GM12878 (cell line): Measurements from ENCODE around the gene MRPL28. TPM values are rescaled to one million over a fixed set of nuclear protein-coding genes. Genes with fewer than 3 reads are reported as not detected.

Source experiments
- ATAC-seq: fragments of 200-7000 bp; cut with Tn5 transposase; 3 replicates; pipeline ENCODE4 v1.9.1; 2020; ENCODE audit warnings: mild to moderate bottlenecking, moderate library complexity
- BruUV-seq: library from RNA; stranded (reverse); fragments of 400-500 nt; replicated peaks from 2 replicates; lab custom pipeline; 2021; lab: Mats Ljungman, UMichigan
- CTCF ChIA-PET: fragments of 300-600 bp; sonication (Branson Sonifier 250); formaldehyde crosslinking; extraction: SDS; loops from one replicate; lab custom pipeline; 2021; ENCODE audit warnings: inconsistent platforms; lab: Yijun Ruan, JAX
- POLR2A ChIA-PET: fragments of 350-600 bp; formaldehyde crosslinking; extraction: SDS; loops from one replicate; lab custom pipeline; 2021; ENCODE audit warnings: inconsistent platforms; lab: Charles Lee
- RAD21 ChIA-PET: fragments of 300-600 bp; sonication (Branson Sonifier 250); formaldehyde crosslinking; loops from one replicate; lab custom pipeline; 2023; ENCODE audit warnings: antibody characterized with exemption; ENCODE audit not compliant: unreplicated experiment; lab: Charles Lee
- SMC1A ChIA-PET: fragments of 300-600 bp; sonication (Branson Sonifier 250); formaldehyde crosslinking; loops from one replicate; lab custom pipeline; 2023; ENCODE audit not compliant: unreplicated experiment, uncharacterized antibody; lab: Charles Lee
- DNase-seq: peaks from one replicate; pipeline ENCODE4 v3.0.0-alpha.2; 2011; ENCODE audit warnings: low read depth, low spot score
- FAIRE-seq: peaks from 3 replicates; lab custom pipeline; 2011; peaks lifted over from hg19 to GRCh38; lab: Jason Lieb, UNC
- H2AFZ ChIP-seq: 2 replicates; pipeline ENCODE4 v1.6.0; 2011; ENCODE audit warnings: low read depth, low read length, control low read depth; ENCODE audit not compliant: control insufficient read depth
- H3K27ac ChIP-seq: 2 replicates; pipeline ENCODE4 v1.5.1; 2011; ENCODE audit warnings: control low read depth; ENCODE audit not compliant: control insufficient read depth, insufficient read depth
- H3K27me3 ChIP-seq, 2 experiments: replicated peaks in 1 of 2; 2 replicates each; pipeline versions ENCODE4 v1.6.0 to v1.6.1; 2011; ENCODE audit warnings: low read length in 1 of 2; ENCODE audit not compliant: control insufficient read depth in 2 of 2, insufficient read depth in 2 of 2
- H3K36me3 ChIP-seq, 2 experiments: 2 replicates each; pipeline ENCODE4 v1.5.1; 2011; ENCODE audit warnings: low read length in 1 of 2; ENCODE audit not compliant: control insufficient read depth in 2 of 2, insufficient read depth in 2 of 2
- H3K4me1 ChIP-seq: 2 replicates; pipeline ENCODE4 v1.6.1; 2011; ENCODE audit warnings: mild to moderate bottlenecking, low read length, moderate library complexity, mixed read lengths; ENCODE audit not compliant: control insufficient read depth, insufficient read depth
- H3K4me2 ChIP-seq: 2 replicates; pipeline ENCODE4 v1.6.0; 2011; ENCODE audit warnings: control low read depth; ENCODE audit not compliant: control insufficient read depth, insufficient read depth
- H3K4me3 ChIP-seq: fragments of 200-600 bp; sonication (generic); 2 replicates; pipeline ENCODE4 v1.5.1; 2016
- H3K79me2 ChIP-seq: 2 replicates; pipeline ENCODE4 v1.6.0; 2011; ENCODE audit warnings: low read length; ENCODE audit not compliant: control insufficient read depth, insufficient read depth
- H3K9ac ChIP-seq: 2 replicates; pipeline ENCODE4 v1.8.0; 2011; ENCODE audit warnings: low read length, control low read depth, mixed read lengths; ENCODE audit not compliant: control insufficient read depth, insufficient read depth
- H3K9me3 ChIP-seq: replicated peaks from 3 replicates; pipeline ENCODE4 v1.5.1; 2011; ENCODE audit warnings: mild to moderate bottlenecking, low read length; ENCODE audit not compliant: control insufficient read depth, insufficient read depth
- H4K20me1 ChIP-seq: 2 replicates; pipeline ENCODE4 v1.6.0; 2011; ENCODE audit not compliant: control insufficient read depth, insufficient read depth
- ASH2L ChIP-seq: fragments of 300-600, 200-600 bp; sonication (generic); IDR thresholded peaks from 2 replicates; pipeline ENCODE4 v1.6.1; 2017; ENCODE audit warnings: low read depth, mild to moderate bottlenecking, borderline replicate concordance
- BCL11A ChIP-seq: IDR thresholded peaks from 2 replicates; pipeline ENCODE4 v1.6.1; 2011; ENCODE audit warnings: low read depth, low read length
- BHLHE40 ChIP-seq, 2 experiments: fragments of 450-650 bp in 1 of 2; IDR thresholded peaks; 2 replicates each; pipeline ENCODE4 v1.6.1; 2011 to 2017; ENCODE audit warnings: low read depth in 2 of 2, borderline replicate concordance in 1 of 2, improper control_type of control experiment in 1 of 2, low read length in 1 of 2, mild to moderate bottlenecking in 1 of 2
- E2F8 ChIP-seq: fragments of 450-650 bp; IDR thresholded peaks from 2 replicates; pipeline ENCODE4 v1.6.1; 2018; ENCODE audit warnings: mild to moderate bottlenecking, low read depth, moderate library complexity; ENCODE audit not compliant: partially characterized antibody
- GATAD2B ChIP-seq: fragments of 450-650 bp; conservative IDR thresholded peaks from 2 replicates; pipeline ENCODE4 v1.6.1; 2017; ENCODE audit warnings: low read depth, mild to moderate bottlenecking, moderate library complexity
- IRF4 ChIP-seq: IDR thresholded peaks from 2 replicates; pipeline ENCODE4 v1.6.1; 2011; ENCODE audit warnings: low read depth, low read length
- LARP7 ChIP-seq: fragments of 450-650 bp; IDR thresholded peaks from 2 replicates; pipeline ENCODE4 v1.6.1; 2017; ENCODE audit warnings: mild to moderate bottlenecking
- MYB ChIP-seq: fragments of 150-350 bp; IDR thresholded peaks from 2 replicates; pipeline ENCODE4 v1.6.1; 2014; ENCODE audit warnings: mild to moderate bottlenecking, low read depth, low read length, borderline replicate concordance
- NBN ChIP-seq: fragments of 450-650 bp; IDR thresholded peaks from 2 replicates; pipeline ENCODE4 v1.6.1; 2016
- PKNOX1 ChIP-seq: fragments of 450-650 bp; IDR thresholded peaks from 2 replicates; pipeline ENCODE4 v1.6.1; 2016; ENCODE audit warnings: mild to moderate bottlenecking
- POLR2A ChIP-seq: IDR thresholded peaks from 2 replicates; pipeline ENCODE4 v1.6.1; 2011; ENCODE audit warnings: low read depth, mild to moderate bottlenecking, low read length
- POLR2AphosphoS5 ChIP-seq: IDR thresholded peaks from 2 replicates; pipeline ENCODE4 v1.6.1; 2011; ENCODE audit warnings: mild to moderate bottlenecking, low read length, inconsistent platforms
- POU2F2 ChIP-seq: IDR thresholded peaks from 3 replicates; pipeline ENCODE4 v1.6.1; 2011; ENCODE audit warnings: low read depth, mild to moderate bottlenecking, low read length, borderline replicate concordance
- RCOR1 ChIP-seq: conservative IDR thresholded peaks from 2 replicates; pipeline ENCODE4 v1.6.1; 2012; ENCODE audit warnings: low read depth, low read length, improper control_type of control experiment
- SMAD1 ChIP-seq: fragments of 450-650 bp; IDR thresholded peaks from 2 replicates; pipeline ENCODE4 v1.6.1; 2018; ENCODE audit warnings: mild to moderate bottlenecking, low read depth; ENCODE audit not compliant: partially characterized antibody
- STAT3 ChIP-seq: IDR thresholded peaks from 2 replicates; pipeline ENCODE4 v1.6.1; 2011; ENCODE audit warnings: low read depth, low read length, improper control_type of control experiment
- WGBS: methylation state at CpG from one replicate; pipeline ENCODE4 v1.1.6; 2016; ENCODE audit warnings: low lambda C conversion rate; ENCODE audit not compliant: insufficient replicate concordance, insufficient coverage; ENCODE audit errors: missing lambda C conversion rate; 5-methylcytosine and 5-hydroxymethylcytosine counted together
- in situ Hi-C: fragments of 300-500 bp; cut with MboI; formaldehyde crosslinking; loops from 9 replicates; pipeline ENCODE4 v1.14.3; 2018; ENCODE audit warnings: mixed read lengths
- intact Hi-C: fragments of 100-400 bp; cut with micrococcal nuclease; formaldehyde crosslinking; loops from one replicate; pipeline ENCODE4 v1.14.2; 2022; ENCODE audit not compliant: unreplicated experiment
- polyA plus RNA-seq, 11 experiments: library from polyadenylated mRNA; depleted of rRNA in 4 of 11; unstranded in 6 of 11; stranded (reverse) in 5 of 11; fragments of >200 nt; fragmentation: Nextera tagmentation in 4 of 11; fragmentation: Illumina TruSeq in 1 of 11; extraction: Ambion mirVana in 4 of 11; extraction: Trizol in 1 of 11; gene quantifications; 1 replicate in 1 of 11; 2 replicates in 10 of 11; pipeline versions ENCODE4 v1.2.1 to v1.2.3, GENCODE V29; 2011 to 2016; ENCODE audit warnings: inconsistent platforms in 2 of 11, missing spikeins in 2 of 11, low read depth in 1 of 11
- total RNA-seq, 4 experiments: library from RNA; depleted of rRNA in 3 of 4; stranded (reverse); fragments of >200 nt in 3 of 4; fragmentation: Illumina TruSeq in 1 of 4; extraction: Trizol in 1 of 4; gene quantifications; 2 replicates each; pipeline versions ENCODE4 v1.2.1 to v1.2.3, GENCODE V29; 2013 to 2021
- TF ChIP-seq, protein P1 (sequence below): fragments of 450-650 bp; conservative IDR thresholded peaks from 2 replicates; pipeline ENCODE4 v1.6.1; 2017; ENCODE audit warnings: mild to moderate bottlenecking, moderate library complexity
- TF ChIP-seq, protein P2 (sequence below): IDR thresholded peaks from 2 replicates; pipeline ENCODE4 v1.6.1; 2011; ENCODE audit warnings: borderline replicate concordance, low read depth, mild to moderate bottlenecking, moderate library complexity, mixed read lengths, low read length; ENCODE audit not compliant: insufficient read depth; ENCODE audit errors: extremely low read length

Gene MRPL28
- total and polyA plus RNA-seq, 10 of the 15 experiments (the other 5 are each of a cell fraction or from before 2014, with no cell fraction given) = 1.6 to 185 (median 110) TPM

DNA sequence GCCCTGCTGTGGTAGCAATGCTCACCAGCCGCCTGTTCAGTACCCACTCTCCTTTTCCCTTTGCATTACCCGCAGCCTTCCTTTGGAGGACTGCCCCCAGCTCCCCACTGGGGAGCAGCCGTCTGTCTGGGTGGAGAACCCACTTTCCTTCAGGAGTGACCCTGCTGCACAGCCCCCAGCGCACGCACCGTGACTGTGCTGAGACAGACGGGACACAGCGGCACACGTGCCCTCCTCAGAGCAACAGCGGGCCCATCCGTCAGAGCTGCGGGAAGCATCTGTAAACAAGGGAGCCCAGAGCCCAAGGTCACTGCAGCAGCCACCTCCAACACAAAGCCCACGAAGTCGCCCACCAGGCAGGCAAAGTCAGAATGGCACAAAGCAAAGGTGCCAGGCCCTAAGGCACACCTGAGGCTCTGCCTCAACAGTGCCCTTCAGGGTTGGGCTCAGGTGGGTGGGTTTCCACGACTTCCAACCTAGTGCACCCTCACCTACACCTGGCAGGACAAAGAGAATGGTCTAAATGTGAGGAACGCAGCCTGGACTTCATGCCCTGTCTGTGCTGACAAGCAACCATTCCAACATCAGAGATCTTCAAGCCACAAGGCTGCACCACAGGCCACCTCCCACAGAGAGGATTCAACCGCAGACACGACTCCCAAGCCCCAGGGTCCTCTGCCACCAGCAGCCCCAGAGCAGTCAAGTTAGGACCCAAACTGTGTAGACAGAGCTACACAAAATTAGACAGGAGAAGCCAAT lies 27.7 kb downstream of the MRPL28 start:
- SMC1A ChIA-PET = no interaction called here
- Histone ChIP-seq H3K27ac (no peak overlapping the region), H3K4me1 (no peaks in the 10 kb centered on the region), H4K20me1 (0 out of 2 replicates have a peak, but pooled peaks cover 3% of the 10 kb centered on the region), H3K36me3 (peaks cover 0 to 6% of the 10 kb centered on the region in 2 experiments; a peak in 2 of 4 replicates), H3K79me2 (peaks cover 15% of the 10 kb centered on the region), H3K9me3 (no peaks in the 10 kb centered on the region; the same call in 2 of the 3 replicates)
- FAIRE-seq (no peak), ATAC-seq (no peak)
- RAD21 ChIA-PET = no interaction called here
- TF ChIP-seq, protein P1, sequence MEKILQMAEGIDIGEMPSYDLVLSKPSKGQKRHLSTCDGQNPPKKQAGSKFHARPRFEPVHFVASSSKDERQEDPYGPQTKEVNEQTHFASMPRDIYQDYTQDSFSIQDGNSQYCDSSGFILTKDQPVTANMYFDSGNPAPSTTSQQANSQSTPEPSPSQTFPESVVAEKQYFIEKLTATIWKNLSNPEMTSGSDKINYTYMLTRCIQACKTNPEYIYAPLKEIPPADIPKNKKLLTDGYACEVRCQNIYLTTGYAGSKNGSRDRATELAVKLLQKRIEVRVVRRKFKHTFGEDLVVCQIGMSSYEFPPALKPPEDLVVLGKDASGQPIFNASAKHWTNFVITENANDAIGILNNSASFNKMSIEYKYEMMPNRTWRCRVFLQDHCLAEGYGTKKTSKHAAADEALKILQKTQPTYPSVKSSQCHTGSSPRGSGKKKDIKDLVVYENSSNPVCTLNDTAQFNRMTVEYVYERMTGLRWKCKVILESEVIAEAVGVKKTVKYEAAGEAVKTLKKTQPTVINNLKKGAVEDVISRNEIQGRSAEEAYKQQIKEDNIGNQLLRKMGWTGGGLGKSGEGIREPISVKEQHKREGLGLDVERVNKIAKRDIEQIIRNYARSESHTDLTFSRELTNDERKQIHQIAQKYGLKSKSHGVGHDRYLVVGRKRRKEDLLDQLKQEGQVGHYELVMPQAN = no peak
- no peak for TF ChIP-seq SMAD1
- TF ChIP-seq BHLHE40 (IDR thresholded peaks at IDR 0.05; ENCODE audit: borderline replicate concordance in 1 of 2, low read depth in 2 of 2, low read length in 1 of 2) = no peak
- TF ChIP-seq RCOR1 = no peak
- TF ChIP-seq E2F8 = no peak
- no peak for TF ChIP-seq PKNOX1
- no peak for TF ChIP-seq POU2F2
- no peak for TF ChIP-seq IRF4
- TF ChIP-seq POLR2AphosphoS5 = no peak
- TF ChIP-seq MYB = no peak
- no peak for TF ChIP-seq ASH2L
- TF ChIP-seq STAT3 = no peak
- TF ChIP-seq BCL11A = no peak
- no peak for TF ChIP-seq NBN
- TF ChIP-seq, protein P2, sequence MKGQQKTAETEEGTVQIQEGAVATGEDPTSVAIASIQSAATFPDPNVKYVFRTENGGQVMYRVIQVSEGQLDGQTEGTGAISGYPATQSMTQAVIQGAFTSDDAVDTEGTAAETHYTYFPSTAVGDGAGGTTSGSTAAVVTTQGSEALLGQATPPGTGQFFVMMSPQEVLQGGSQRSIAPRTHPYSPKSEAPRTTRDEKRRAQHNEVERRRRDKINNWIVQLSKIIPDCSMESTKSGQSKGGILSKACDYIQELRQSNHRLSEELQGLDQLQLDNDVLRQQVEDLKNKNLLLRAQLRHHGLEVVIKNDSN = no peak
- TF ChIP-seq GATAD2B = no peak
- no peak for TF ChIP-seq POLR2A
- TF ChIP-seq LARP7 = no peak
- TF ChIP-seq, all 136 proteins: peak for 0
- DNase-seq = no peak
- Histone ChIP-seq H3K27me3 (no peaks in the 10 kb centered on the region), H3K9ac (no peak overlapping the region), H2AFZ (no peak overlapping the region), H3K4me3 (no peak overlapping the region), H3K4me2 (no peak overlapping the region)
- CTCF ChIA-PET = interaction anchor here (1.5 kb wide), 1 partner anchor 20 kb away, joined by 3 read pairs; no protein-coding TSS in a partner anchor
- in situ Hi-C loops = no loop called here
- no TSS peak for BruUV-seq
- intact Hi-C loops = no loop called here
- POLR2A ChIA-PET = no interaction called here
- WGBS = 90% methylated on average over 18 of the region's 18 CpGs
